HG02973 (cell line): Measurements from ENCODE around the gene CYP26B1.

ENCODE experiments used
- ATAC-seq: cut with Tn5 transposase; IDR thresholded peaks from one replicate; pipeline ENCODE4 v1.9.1; 2021; ENCODE audit warnings: moderate library complexity; ENCODE audit not compliant: unreplicated experiment

Gene CYP26B1

GRCh38 chr2:72113847-72114692 is 33.6 kb downstream of the CYP26B1 start:
- no peak for ATAC-seq

GRCh38 chr2:72112981-72113846 is 34.4 kb downstream of the CYP26B1 start:
- no peak for ATAC-seq

GRCh38 chr2:72112401-72112800 is 35.3 kb downstream of the CYP26B1 start:
- ATAC-seq: no peak

DNA sequence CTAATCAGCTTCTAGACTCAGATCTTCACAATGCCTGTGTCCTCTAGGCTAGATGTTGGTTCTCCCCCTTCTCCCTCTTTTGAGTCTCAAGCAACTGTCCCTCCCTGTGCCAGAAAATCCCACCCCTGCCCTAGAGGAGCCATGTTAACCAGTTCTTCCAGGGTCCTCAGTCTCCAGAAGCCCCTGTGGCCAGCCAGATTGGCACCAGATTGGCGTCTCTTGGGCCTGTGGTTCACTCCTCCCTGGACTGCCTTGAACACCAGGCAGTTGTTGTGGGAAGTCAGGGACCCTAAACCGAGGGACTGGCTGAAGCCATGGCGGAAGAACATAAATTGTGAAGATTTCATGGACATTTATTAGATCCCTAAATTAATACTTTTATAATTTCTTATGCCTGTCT is 36.6 kb downstream of the CYP26B1 start:
- no peak for ATAC-seq

GRCh38 chr2:72109904-72110303 is 37.8 kb downstream of the CYP26B1 start:
- no peak for ATAC-seq

GRCh38 chr2:72109291-72109690 is 38.4 kb downstream of the CYP26B1 start:
- no peak for ATAC-seq

DNA sequence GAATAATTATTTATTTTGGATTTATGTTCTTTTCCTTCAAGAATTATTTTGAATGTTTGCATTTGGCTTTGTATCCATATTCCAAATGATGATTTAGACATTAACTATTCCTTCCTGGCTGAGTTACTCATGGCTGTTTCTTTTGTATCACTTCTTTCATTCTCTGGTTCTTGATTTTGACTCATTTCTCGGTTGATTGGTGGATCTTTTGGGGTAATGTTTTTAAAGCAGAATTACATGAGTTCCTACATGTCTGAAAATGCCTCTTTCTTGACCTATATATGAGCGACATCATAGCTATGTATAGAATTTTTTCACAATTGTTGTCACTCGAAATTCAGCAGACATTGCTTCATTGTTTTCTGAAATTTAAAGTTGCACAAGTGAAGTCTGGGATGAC is 39.5 kb downstream of the CYP26B1 start:
- ATAC-seq: no peak

- ATAC-seq: no peak
Observed at GRCh38 chr2:72106978-72107377, 40.7 kb downstream of the CYP26B1 start.

DNA sequence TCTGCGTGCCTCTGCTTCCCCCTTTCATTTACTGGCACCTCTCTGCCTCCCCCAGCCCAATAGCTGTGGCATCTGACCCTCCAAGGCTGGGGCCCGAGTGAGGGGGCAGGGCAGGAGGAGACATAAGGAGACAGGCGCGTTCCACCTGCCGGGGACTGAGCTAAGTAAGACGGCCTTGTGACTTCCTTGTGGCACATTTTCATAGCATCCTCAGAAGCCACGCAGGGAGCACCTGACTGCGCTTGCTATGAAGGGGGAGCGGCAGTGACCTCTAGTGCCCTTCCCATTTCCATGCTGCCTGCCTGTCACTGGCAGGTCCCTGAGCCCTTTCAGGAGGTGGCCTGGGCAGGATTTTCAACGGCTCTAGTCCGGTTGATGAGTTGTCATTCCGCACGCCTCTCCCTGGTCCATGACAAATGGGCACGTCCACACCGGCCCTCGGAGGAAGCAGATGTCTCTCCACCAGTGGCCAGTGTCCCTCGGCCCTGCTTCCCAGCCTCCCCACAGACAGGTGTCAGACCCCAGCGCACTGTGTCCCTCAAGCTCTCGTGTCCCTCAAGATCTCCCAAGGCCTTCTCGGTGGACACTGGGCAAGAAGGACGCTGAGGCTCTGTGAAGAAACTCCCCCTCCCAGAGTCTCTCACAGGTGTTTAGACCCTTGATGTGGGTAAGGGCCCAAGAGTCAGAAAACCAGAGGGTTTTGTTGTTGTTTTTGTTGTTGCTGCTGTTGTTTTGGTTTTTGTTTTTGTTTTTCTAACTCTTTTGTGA is 42.7 kb downstream of the CYP26B1 start:
- no peak for ATAC-seq

DNA sequence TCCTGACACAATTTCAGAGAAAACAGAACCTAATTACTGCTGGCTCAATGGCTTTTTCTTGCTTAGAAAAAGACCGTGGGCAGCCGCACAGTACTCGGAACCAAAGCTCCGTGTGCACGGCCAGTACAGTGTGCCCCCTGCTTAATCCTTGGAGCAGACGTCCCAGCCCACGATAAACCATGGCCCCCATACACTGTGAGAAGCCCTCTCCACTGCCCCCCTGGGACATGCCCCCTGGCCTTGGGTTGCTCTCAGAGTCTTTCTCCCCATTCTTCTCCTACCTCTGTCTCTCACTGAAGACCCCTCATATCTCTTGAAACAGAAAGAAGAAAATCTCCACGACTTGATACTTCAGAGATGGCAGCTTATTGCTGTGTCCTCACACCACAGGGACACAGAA is 44.0 kb downstream of the CYP26B1 start:
- no peak for ATAC-seq

GRCh38 chr2:72103161-72103560 is 44.5 kb downstream of the CYP26B1 start:
- no peak for ATAC-seq

DNA sequence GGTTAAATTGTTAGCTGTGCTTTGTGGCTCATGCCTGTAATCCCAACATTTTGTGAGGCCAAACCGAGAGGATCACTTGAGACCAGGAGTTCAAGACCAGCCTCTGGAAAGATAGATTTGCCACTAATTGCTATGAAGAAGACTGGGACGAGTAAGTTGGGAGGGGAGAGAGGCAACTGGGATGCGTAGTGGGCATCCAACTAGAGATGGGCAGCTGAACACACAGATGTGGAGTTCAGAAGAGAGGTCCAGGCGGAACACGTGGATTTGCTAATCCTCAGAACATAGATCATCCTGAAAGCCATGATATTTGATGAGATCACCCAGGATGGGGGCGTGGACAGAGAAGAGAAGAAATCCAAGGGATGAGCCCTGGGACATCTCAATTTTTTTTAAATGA is 48.7 kb downstream of the CYP26B1 start:
- ATAC-seq: no peak

GRCh38 chr2:72097276-72097675 is 50.4 kb downstream of the CYP26B1 start:
- no peak for ATAC-seq

DNA sequence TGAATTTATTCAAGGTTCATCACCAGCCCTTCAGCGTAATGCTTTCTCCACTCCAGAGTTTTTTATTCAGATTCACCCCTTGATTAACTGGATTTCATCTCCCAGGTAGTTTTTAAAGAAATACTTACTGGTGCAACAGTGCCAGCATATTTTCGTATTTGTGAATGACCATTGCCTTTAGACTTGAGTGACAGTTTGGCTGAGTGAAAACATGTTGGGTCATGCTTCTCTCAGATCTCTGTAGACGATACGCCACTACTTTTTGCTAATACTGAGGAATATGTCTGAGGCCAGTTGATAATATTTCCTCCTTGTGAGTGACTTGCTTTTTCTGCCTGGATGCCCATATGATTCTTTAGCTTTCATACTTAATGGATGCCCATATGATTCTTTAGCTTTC is 51.5 kb downstream of the CYP26B1 start:
- no peak for ATAC-seq

DNA sequence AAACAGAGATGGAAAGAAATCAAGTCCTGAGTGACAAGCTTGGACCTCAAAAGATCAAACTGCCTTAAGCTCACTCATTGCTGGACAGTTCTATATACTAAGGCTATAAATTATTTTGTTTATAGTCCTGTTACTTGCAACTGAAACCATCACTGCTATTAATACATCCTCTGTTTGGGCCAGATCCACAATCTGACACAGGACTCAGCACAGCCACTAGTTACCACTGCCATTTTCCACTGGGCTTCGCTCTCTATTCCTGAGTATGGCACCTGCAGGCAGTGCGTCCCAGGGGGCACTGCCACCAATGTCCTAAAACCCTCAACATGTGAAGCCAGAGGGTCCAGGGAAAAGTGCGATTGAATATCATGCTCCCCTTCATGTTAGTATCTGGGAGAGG is 52.3 kb downstream of the CYP26B1 start:
- no peak for ATAC-seq

DNA sequence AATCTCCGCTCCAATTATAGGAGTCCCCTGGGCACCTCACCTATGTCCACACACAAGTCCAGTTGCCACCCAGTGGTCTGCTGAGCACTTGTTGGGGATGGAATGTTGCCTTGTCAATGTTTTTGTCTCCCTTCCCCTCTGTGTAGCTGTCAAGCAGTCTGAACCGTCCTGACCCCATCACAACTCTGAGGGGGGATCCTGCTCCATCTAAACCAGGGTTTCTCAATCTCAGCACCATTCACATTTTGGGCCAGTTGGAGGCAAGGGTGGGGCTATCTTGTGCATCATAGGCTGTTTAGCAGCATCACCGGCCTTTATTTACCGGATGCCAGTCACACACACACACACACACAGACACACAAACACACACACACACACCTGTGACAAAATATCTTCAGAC is 53.0 kb downstream of the CYP26B1 start:
- ATAC-seq: no peak

GRCh38 chr2:72092111-72092510 is 55.6 kb downstream of the CYP26B1 start:
- no peak for ATAC-seq

GRCh38 chr2:72090781-72091482 is 56.7 kb downstream of the CYP26B1 start:
- no peak for ATAC-seq

DNA sequence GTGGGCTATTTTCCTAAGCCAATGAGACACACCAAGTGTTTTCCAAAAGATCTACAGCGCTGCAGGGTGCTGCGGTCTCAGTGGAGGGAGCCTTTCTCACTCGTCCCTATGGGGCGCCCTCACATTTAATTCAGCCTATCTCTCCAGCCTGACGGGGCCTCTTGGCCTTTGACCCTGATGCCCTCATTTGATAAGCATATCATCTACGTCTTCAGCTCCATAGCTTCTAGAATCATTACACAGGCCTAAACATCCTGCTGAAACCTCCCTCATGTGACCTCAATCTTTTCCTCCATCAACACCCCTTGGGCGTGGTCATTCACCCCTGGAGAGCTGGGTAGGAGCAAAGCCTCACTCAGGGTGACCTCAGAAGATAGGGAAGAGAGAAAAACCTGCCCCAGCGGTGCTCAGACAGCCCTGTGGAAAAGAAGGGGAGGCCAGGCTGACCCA is 57.4 kb downstream of the CYP26B1 start:
- no peak for ATAC-seq

DNA sequence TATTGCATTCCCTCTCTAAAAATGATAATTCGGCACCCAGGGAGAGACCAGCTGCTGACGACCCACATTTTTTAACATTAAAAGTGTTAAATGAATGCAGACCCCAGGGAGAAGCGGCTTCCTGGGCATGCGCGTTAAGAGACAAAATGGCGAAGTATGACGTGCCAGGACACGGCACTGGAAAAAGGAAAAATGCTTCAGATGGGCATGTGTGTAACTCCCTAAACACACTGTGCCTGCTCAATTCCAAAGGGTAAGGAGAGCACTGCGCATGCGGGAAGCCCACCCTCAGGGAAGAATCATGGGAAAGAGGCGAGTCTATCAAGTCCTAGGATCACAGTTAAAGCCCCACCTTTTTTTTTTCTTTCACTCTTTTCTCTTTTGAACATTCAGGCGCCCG is 58.1 kb downstream of the CYP26B1 start:
- no peak for ATAC-seq

DNA sequence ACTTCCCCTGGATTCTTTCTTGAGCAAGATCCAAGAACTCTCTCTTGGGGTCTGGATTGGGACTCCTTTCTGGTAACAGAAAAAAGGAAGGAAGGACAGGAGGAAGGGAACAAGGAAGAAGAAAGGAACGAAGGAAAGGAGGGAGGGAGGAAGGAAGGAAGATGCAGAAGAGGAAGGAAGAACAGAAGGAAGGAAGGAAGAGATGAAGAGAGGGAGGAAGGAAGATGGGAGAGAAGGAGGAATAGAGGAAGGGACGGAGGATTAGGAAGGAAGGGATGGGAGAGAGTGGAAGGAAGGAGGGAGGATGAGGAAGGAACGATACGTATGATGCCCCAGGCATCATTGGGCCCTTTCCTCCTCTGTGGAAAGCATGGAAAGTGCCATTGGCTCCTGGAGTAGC is 58.6 kb downstream of the CYP26B1 start:
- no peak for ATAC-seq
